Measurements from ENCODE around the gene VAC14. TPM values are rescaled to one million over a fixed set of nuclear protein-coding genes. Genes with fewer than 3 reads are reported as not detected.

The VAC14 gene
- polyA plus RNA-seq, 1 donor from 2014 or later: 8.6 TPM

- Histone ChIP-seq H3K4me3 (ENCODE audit: low read length) (no peak within 1 kb of the TSS), H3K27ac (ENCODE audit: low read length) (no peak within 1 kb of the TSS), H3K9ac (ENCODE audit: low read length) (peak within 1 kb of the TSS; percentile 9)
Observed at GRCh38 chr16:70646260-70647241, 154.4 kb downstream of the VAC14 start, which contains the start of gene IL34. TSS of gene IL34 (plus strand) at chr16:70646559. CDS start at chr16:70646948, 389 bp downstream.

More at GRCh38 chr16:70646260-70647241, 154.4 kb downstream of the VAC14 start, which contains the start of gene IL34:
- H4K20me1 ChIP-seq (ENCODE audit: insufficient read depth): no peaks in the 10 kb centered on the region
- H3K9me3 ChIP-seq (ENCODE audit: low read length): no peaks in the 10 kb centered on the region
- no peaks in the 10 kb centered on the region for H3F3A ChIP-seq (ENCODE audit: insufficient read depth, low read length, poor library complexity, severe bottlenecking)
- no peak within 1 kb of the TSS for H3K4me2 ChIP-seq (ENCODE audit: low read length)
- no peaks in the 10 kb centered on the region for H3K36me3 ChIP-seq (ENCODE audit: insufficient read depth, low read length)
- H2AFZ ChIP-seq (ENCODE audit: low read depth, low read length): no peak within 1 kb of the TSS
- H3K79me2 ChIP-seq (replicated peaks; ENCODE audit: insufficient read depth, low read length): no peaks in the 10 kb centered on the region
- no peak for TF ChIP-seq CTCF (IDR thresholded peaks at IDR 0.05; ENCODE audit: poor library complexity, severe bottlenecking)
- TF ChIP-seq SMC3 (conservative IDR thresholded peaks at IDR 0.05; ENCODE audit: poor library complexity): no peak
- no peak for TF ChIP-seq EZH2 (IDR thresholded peaks at IDR 0.05; ENCODE audit: borderline replicate concordance, insufficient read depth, low read length, poor library complexity, severe bottlenecking)
- TF ChIP-seq RAD21 (conservative IDR thresholded peaks at IDR 0.05): no peak
- no peak for TF ChIP-seq REST (IDR thresholded peaks at IDR 0.05; ENCODE audit: borderline replicate concordance)
- no peak for TF ChIP-seq MXI1 (conservative IDR thresholded peaks at IDR 0.05; ENCODE audit: poor library complexity, severe bottlenecking)
- TF ChIP-seq POLR2AphosphoS5 (IDR thresholded peaks at IDR 0.05): no peak
- no peaks in the 10 kb centered on the region for H3K9me2 ChIP-seq (ENCODE audit: insufficient read depth, low read length)
- H3K27me3 ChIP-seq (ENCODE audit: insufficient read depth, low read depth, low read length): no peaks in the 10 kb centered on the region
